GM12878 (cell line): Measurements from ENCODE around the gene CDKN1C. TPM values are rescaled to one million over a fixed set of nuclear protein-coding genes. Genes with fewer than 3 reads are reported as not detected.

ENCODE experiments used
- ATAC-seq: fragments of 200-7000 bp; cut with Tn5 transposase; 3 replicates; pipeline ENCODE4 v1.9.1; 2020; ENCODE audit warnings: mild to moderate bottlenecking, moderate library complexity
- BruUV-seq: library from RNA; stranded (reverse); fragments of 400-500 nt; replicated peaks from 2 replicates; lab custom pipeline; 2021; lab: Mats Ljungman, UMichigan
- CTCF ChIA-PET: fragments of 300-600 bp; sonication (Branson Sonifier 250); formaldehyde crosslinking; extraction: SDS; loops from one replicate; lab custom pipeline; 2021; ENCODE audit warnings: inconsistent platforms; lab: Yijun Ruan, JAX
- POLR2A ChIA-PET: fragments of 350-600 bp; formaldehyde crosslinking; extraction: SDS; loops from one replicate; lab custom pipeline; 2021; ENCODE audit warnings: inconsistent platforms; lab: Charles Lee
- RAD21 ChIA-PET: fragments of 300-600 bp; sonication (Branson Sonifier 250); formaldehyde crosslinking; loops from one replicate; lab custom pipeline; 2023; ENCODE audit warnings: antibody characterized with exemption; ENCODE audit not compliant: unreplicated experiment; lab: Charles Lee
- SMC1A ChIA-PET: fragments of 300-600 bp; sonication (Branson Sonifier 250); formaldehyde crosslinking; loops from one replicate; lab custom pipeline; 2023; ENCODE audit not compliant: unreplicated experiment, uncharacterized antibody; lab: Charles Lee
- DNase-seq: peaks from one replicate; pipeline ENCODE4 v3.0.0-alpha.2; 2011; ENCODE audit warnings: low read depth, low spot score
- FAIRE-seq: peaks from 3 replicates; lab custom pipeline; 2011; peaks lifted over from hg19 to GRCh38; lab: Jason Lieb, UNC
- H2AFZ ChIP-seq: 2 replicates; pipeline ENCODE4 v1.6.0; 2011; ENCODE audit warnings: low read depth, low read length, control low read depth; ENCODE audit not compliant: control insufficient read depth
- H3K27ac ChIP-seq: 2 replicates; pipeline ENCODE4 v1.5.1; 2011; ENCODE audit warnings: control low read depth; ENCODE audit not compliant: control insufficient read depth, insufficient read depth
- H3K27me3 ChIP-seq, 2 experiments: replicated peaks in 1 of 2; 2 replicates each; pipeline versions ENCODE4 v1.6.0 to v1.6.1; 2011; ENCODE audit warnings: low read length in 1 of 2; ENCODE audit not compliant: control insufficient read depth in 2 of 2, insufficient read depth in 2 of 2
- H3K36me3 ChIP-seq, 2 experiments: 2 replicates each; pipeline ENCODE4 v1.5.1; 2011; ENCODE audit warnings: low read length in 1 of 2; ENCODE audit not compliant: control insufficient read depth in 2 of 2, insufficient read depth in 2 of 2
- H3K4me1 ChIP-seq: 2 replicates; pipeline ENCODE4 v1.6.1; 2011; ENCODE audit warnings: mild to moderate bottlenecking, low read length, moderate library complexity, mixed read lengths; ENCODE audit not compliant: control insufficient read depth, insufficient read depth
- H3K4me2 ChIP-seq: 2 replicates; pipeline ENCODE4 v1.6.0; 2011; ENCODE audit warnings: control low read depth; ENCODE audit not compliant: control insufficient read depth, insufficient read depth
- H3K4me3 ChIP-seq: fragments of 200-600 bp; sonication (generic); 2 replicates; pipeline ENCODE4 v1.5.1; 2016
- H3K79me2 ChIP-seq: 2 replicates; pipeline ENCODE4 v1.6.0; 2011; ENCODE audit warnings: low read length; ENCODE audit not compliant: control insufficient read depth, insufficient read depth
- H3K9ac ChIP-seq: 2 replicates; pipeline ENCODE4 v1.8.0; 2011; ENCODE audit warnings: low read length, control low read depth, mixed read lengths; ENCODE audit not compliant: control insufficient read depth, insufficient read depth
- H3K9me3 ChIP-seq: replicated peaks from 3 replicates; pipeline ENCODE4 v1.5.1; 2011; ENCODE audit warnings: mild to moderate bottlenecking, low read length; ENCODE audit not compliant: control insufficient read depth, insufficient read depth
- H4K20me1 ChIP-seq: 2 replicates; pipeline ENCODE4 v1.6.0; 2011; ENCODE audit not compliant: control insufficient read depth, insufficient read depth
- BHLHE40 ChIP-seq, 2 experiments: fragments of 450-650 bp in 1 of 2; IDR thresholded peaks; 2 replicates each; pipeline ENCODE4 v1.6.1; 2011 to 2017; ENCODE audit warnings: low read depth in 2 of 2, borderline replicate concordance in 1 of 2, improper control_type of control experiment in 1 of 2, low read length in 1 of 2, mild to moderate bottlenecking in 1 of 2
- DPF2 ChIP-seq: fragments of 450-650 bp; IDR thresholded peaks from 2 replicates; pipeline ENCODE4 v1.6.1; 2017; ENCODE audit warnings: mild to moderate bottlenecking
- HDAC6 ChIP-seq: fragments of 200-600 bp; sonication (generic); IDR thresholded peaks from one replicate; pipeline ENCODE4 v1.8.0; 2017; ENCODE audit warnings: antibody characterized with exemption; ENCODE audit not compliant: unreplicated experiment
- IKZF1 ChIP-seq: fragments of 450-650 bp; conservative IDR thresholded peaks from 2 replicates; pipeline ENCODE4 v1.6.1; 2017; ENCODE audit warnings: antibody characterized with exemption, mild to moderate bottlenecking
- MLLT1 ChIP-seq: fragments of 450-650 bp; IDR thresholded peaks from 2 replicates; pipeline ENCODE4 v1.6.1; 2016; ENCODE audit warnings: mild to moderate bottlenecking
- STAT3 ChIP-seq: IDR thresholded peaks from 2 replicates; pipeline ENCODE4 v1.6.1; 2011; ENCODE audit warnings: low read depth, low read length, improper control_type of control experiment
- SUZ12 ChIP-seq: fragments of 200-600 bp; sonication (generic); IDR thresholded peaks from one replicate; pipeline ENCODE4 v1.6.1; 2018; ENCODE audit warnings: antibody characterized with exemption, mild to moderate bottlenecking; ENCODE audit not compliant: unreplicated experiment
- TCF12 ChIP-seq: IDR thresholded peaks from 2 replicates; pipeline ENCODE4 v1.6.1; 2011; ENCODE audit warnings: low read depth, mild to moderate bottlenecking, low read length
- WGBS: methylation state at CpG from one replicate; pipeline ENCODE4 v1.1.6; 2016; ENCODE audit warnings: low lambda C conversion rate; ENCODE audit not compliant: insufficient replicate concordance, insufficient coverage; ENCODE audit errors: missing lambda C conversion rate; 5-methylcytosine and 5-hydroxymethylcytosine counted together
- in situ Hi-C: fragments of 300-500 bp; cut with MboI; formaldehyde crosslinking; loops from 9 replicates; pipeline ENCODE4 v1.14.3; 2018; ENCODE audit warnings: mixed read lengths
- intact Hi-C: fragments of 100-400 bp; cut with micrococcal nuclease; formaldehyde crosslinking; loops from one replicate; pipeline ENCODE4 v1.14.2; 2022; ENCODE audit not compliant: unreplicated experiment
- polyA plus RNA-seq, 11 experiments: library from polyadenylated mRNA; depleted of rRNA in 4 of 11; unstranded in 6 of 11; stranded (reverse) in 5 of 11; fragments of >200 nt; fragmentation: Nextera tagmentation in 4 of 11; fragmentation: Illumina TruSeq in 1 of 11; extraction: Ambion mirVana in 4 of 11; extraction: Trizol in 1 of 11; gene quantifications; 1 replicate in 1 of 11; 2 replicates in 10 of 11; pipeline versions ENCODE4 v1.2.1 to v1.2.3, GENCODE V29; 2011 to 2016; ENCODE audit warnings: inconsistent platforms in 2 of 11, missing spikeins in 2 of 11, low read depth in 1 of 11
- total RNA-seq, 4 experiments: library from RNA; depleted of rRNA in 3 of 4; stranded (reverse); fragments of >200 nt in 3 of 4; fragmentation: Illumina TruSeq in 1 of 4; extraction: Trizol in 1 of 4; gene quantifications; 2 replicates each; pipeline versions ENCODE4 v1.2.1 to v1.2.3, GENCODE V29; 2013 to 2021

Gene CDKN1C
- total and polyA plus RNA-seq, 10 of the 15 experiments (the other 5 are each of a cell fraction or from before 2014, with no cell fraction given) = 0.05 to 0.21 (median 0.14) TPM; not detected in 7

- Histone ChIP-seq H3K27ac (no peak within 1 kb of the TSS), H3K9me3 (no peaks in the 10 kb centered on the region), H3K4me3 (peak within 1 kb of the TSS; percentile 62), H3K79me2 (no peaks in the 10 kb centered on the region), H3K4me2 (peak within 1 kb of the TSS; percentile 95), H3K9ac (peak within 1 kb of the TSS; percentile 35; the same call in 1 of the 2 replicates), H2AFZ (peak within 1 kb of the TSS; percentile 51), H3K4me1 (peaks cover 21% of the 10 kb centered on the region)
- FAIRE-seq (no peak), DNase-seq (no peak), ATAC-seq (no peak)
- in situ Hi-C loops (no loop called here), intact Hi-C loops (no loop called here)
- POLR2A ChIA-PET = interaction anchor here (0.6 to 2.1 kb wide), 3 partner anchors 8 to 27 kb away, joined by 3 to 8 read pairs (median 5); a partner anchor contains a TSS
- CTCF ChIA-PET = interaction anchor here (0.7 to 2.9 kb wide), 13 partner anchors 11 to 396 kb away, joined by 3 to 25 read pairs (median 6); no protein-coding TSS in a partner anchor
- no TSS peak for BruUV-seq
- RAD21 ChIA-PET = interaction anchor here (0.6 to 2.3 kb wide), 6 partner anchors 26 to 397 kb away, joined by 3 to 14 read pairs (median 6); no protein-coding TSS in a partner anchor
- TF ChIP-seq BHLHE40 (IDR thresholded peaks at IDR 0.05; ENCODE audit: borderline replicate concordance in 1 of 2, low read depth in 2 of 2, low read length in 1 of 2) (peak in 1 of 2 experiments; percentile 48; a peak in 2 of 4 replicates), DPF2 (no peak), IKZF1 (peak; percentile 17), SUZ12 (peak; percentile 78), MLLT1 (no peak), TCF12 (peak; percentile 44; the same call in 1 of the 2 replicates), HDAC6 (peak; percentile 45), STAT3 (no peak)
- TF ChIP-seq, all 136 proteins: peak for 5
- Histone ChIP-seq H4K20me1 (no peaks in the 10 kb centered on the region), H3K27me3 (peaks cover 3 to 15% of the 10 kb centered on the region in 2 experiments), H3K36me3 (no peaks in the 10 kb centered on the region)
- SMC1A ChIA-PET = interaction anchor here (2.0 kb wide), 1 partner anchor 36 kb away, joined by 14 read pairs; no protein-coding TSS in a partner anchor
- WGBS = 8% methylated on average over 91 of the region's 113 CpGs
Measured at GRCh38 chr11:2928605-2929530, 43.3 kb upstream of the CDKN1C start, which contains the start of gene PHLDA2. Gene PHLDA2, minus strand, starts transcription at chr11:2929420. Its CDS starts 56 bp downstream, at chr11:2929364.
